ENCODE measurements around the gene CEACAM19.

CEACAM19 gene

GRCh38 chr19:44720945-44721344 is 49.7 kb downstream of the CEACAM19 start:
- in situ Hi-C loops (cut with HindIII; ENCODE audit: low sequenced_read_pairs), result loop anchor here (10.0 kb wide), 1 partner anchor 84 kb away; the partner anchor contains the start of gene BCAM

- in situ Hi-C loops (cut with HindIII; ENCODE audit: low sequenced_read_pairs), result loop anchor here (10.0 kb wide), 1 partner anchor 83 kb away; the partner anchor contains the start of gene BCAM
Measured at GRCh38 chr19:44721369-44721768, 50.1 kb downstream of the CEACAM19 start.

- in situ Hi-C loops (cut with HindIII; ENCODE audit: low sequenced_read_pairs), result loop anchor here (10.0 kb wide), 1 partner anchor 82 kb away; the partner anchor contains the start of gene BCAM
Measured at GRCh38 chr19:44722131-44723121, 51.1 kb downstream of the CEACAM19 start.

- in situ Hi-C loops (cut with HindIII; ENCODE audit: low sequenced_read_pairs), result loop anchor here (10.0 kb wide), 1 partner anchor 81 kb away; the partner anchor contains the start of gene BCAM
Measured at GRCh38 chr19:44723299-44723951, 52.1 kb downstream of the CEACAM19 start.

GRCh38 chr19:44723952-44724319 is 52.7 kb downstream of the CEACAM19 start:
- in situ Hi-C loops (cut with HindIII; ENCODE audit: low sequenced_read_pairs), result loop anchor here (10.0 kb wide), 1 partner anchor 81 kb away; the partner anchor contains the start of gene BCAM

- in situ Hi-C loops (cut with HindIII; ENCODE audit: low sequenced_read_pairs), result loop anchor here (10.0 kb wide), 1 partner anchor 80 kb away; the partner anchor contains the start of gene BCAM
Measured at GRCh38 chr19:44725251-44725650, 54.0 kb downstream of the CEACAM19 start.

- in situ Hi-C loops (cut with HindIII; ENCODE audit: low sequenced_read_pairs), result loop anchor here (10.0 kb wide), 1 partner anchor 79 kb away; the partner anchor contains the start of gene BCAM
Measured at GRCh38 chr19:44725684-44726083, 54.4 kb downstream of the CEACAM19 start.

GRCh38 chr19:44726465-44726864 is 55.2 kb downstream of the CEACAM19 start:
- in situ Hi-C loops (cut with HindIII; ENCODE audit: low sequenced_read_pairs), result loop anchor here (10.0 kb wide), 1 partner anchor 78 kb away; the partner anchor contains the start of gene BCAM

GRCh38 chr19:44728178-44728577 is 56.9 kb downstream of the CEACAM19 start:
- in situ Hi-C loops (cut with HindIII; ENCODE audit: low sequenced_read_pairs), result loop anchor here (10.0 kb wide), 1 partner anchor 77 kb away; the partner anchor contains the start of gene BCAM

- in situ Hi-C loops (cut with HindIII; ENCODE audit: low sequenced_read_pairs), result loop anchor here (10.0 kb wide), 1 partner anchor 75 kb away; the partner anchor contains the start of gene BCAM
Measured at GRCh38 chr19:44729516-44730033, 58.3 kb downstream of the CEACAM19 start.

- in situ Hi-C loops (cut with HindIII; ENCODE audit: low sequenced_read_pairs), result no loop called here
Measured at GRCh38 chr19:44731081-44731480, 59.8 kb downstream of the CEACAM19 start.

GRCh38 chr19:44731622-44732021 is 60.3 kb downstream of the CEACAM19 start:
- in situ Hi-C loops (cut with HindIII; ENCODE audit: low sequenced_read_pairs), result no loop called here

GRCh38 chr19:44732235-44733014 is 61.1 kb downstream of the CEACAM19 start:
- in situ Hi-C loops (cut with HindIII; ENCODE audit: low sequenced_read_pairs), result no loop called here
